ENCODE measurements around the gene ACKR1. TPM values are rescaled to one million over a fixed set of nuclear protein-coding genes. Genes with fewer than 3 reads are reported as not detected.
A peak's percentile ranks its signal among the peaks of the same experiment; 100 is the strongest.

ACKR1 gene, protein sequence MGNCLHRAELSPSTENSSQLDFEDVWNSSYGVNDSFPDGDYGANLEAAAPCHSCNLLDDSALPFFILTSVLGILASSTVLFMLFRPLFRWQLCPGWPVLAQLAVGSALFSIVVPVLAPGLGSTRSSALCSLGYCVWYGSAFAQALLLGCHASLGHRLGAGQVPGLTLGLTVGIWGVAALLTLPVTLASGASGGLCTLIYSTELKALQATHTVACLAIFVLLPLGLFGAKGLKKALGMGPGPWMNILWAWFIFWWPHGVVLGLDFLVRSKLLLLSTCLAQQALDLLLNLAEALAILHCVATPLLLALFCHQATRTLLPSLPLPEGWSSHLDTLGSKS
- 0.06 TPM in 1 of 2 replicates, not detected in the other for total RNA-seq

DNA sequence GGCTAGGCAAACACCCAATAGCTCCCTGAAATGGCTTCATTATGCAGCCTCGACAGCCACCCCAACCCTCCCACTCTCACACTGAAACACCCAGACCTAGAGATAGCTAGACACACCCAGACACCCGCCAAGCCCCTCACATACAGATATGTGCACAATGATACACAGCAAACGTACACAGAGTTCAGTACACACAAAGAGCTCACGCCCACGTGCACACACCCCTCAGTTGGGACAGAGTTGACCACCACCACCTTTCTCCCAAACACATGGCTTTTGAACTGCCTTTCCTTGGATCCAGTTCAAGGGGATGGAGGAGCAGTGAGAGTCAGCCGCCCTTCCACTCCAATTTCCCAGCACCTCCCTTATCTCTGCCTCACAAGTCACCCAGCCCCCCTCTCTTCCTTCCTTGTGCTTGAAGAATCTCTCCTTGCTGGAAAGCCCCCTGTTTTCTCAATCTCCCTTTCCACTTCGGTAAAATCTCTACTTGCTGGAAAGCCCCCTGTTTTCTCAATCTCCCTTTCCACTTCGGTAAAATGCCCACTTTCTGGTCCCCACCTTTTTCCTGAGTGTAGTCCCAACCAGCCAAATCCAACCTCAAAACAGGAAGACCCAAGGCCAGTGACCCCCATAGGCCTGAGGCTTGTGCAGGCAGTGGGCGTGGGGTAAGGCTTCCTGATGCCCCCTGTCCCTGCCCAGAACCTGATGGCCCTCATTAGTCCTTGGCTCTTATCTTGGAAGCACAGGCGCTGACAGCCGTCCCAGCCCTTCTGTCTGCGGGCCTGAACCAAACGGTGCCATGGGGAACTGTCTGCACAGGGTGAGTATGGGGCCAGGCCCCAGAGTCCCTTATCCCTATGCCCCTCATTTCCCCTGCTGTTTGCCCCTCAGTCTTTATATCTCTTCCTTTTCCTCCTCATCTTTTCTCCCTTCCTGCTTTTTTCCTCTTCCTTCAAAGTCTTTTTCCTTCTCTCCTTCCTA lies at the start of gene ACKR1:
TSS of gene ACKR1 (plus strand) at position 715 of the 981 bp plus-strand sequence. CDS start at position 800, 85 bp downstream.
- no peak for DNase-seq (ENCODE audit: extremely low read depth, low read depth, low spot score)

DNA sequence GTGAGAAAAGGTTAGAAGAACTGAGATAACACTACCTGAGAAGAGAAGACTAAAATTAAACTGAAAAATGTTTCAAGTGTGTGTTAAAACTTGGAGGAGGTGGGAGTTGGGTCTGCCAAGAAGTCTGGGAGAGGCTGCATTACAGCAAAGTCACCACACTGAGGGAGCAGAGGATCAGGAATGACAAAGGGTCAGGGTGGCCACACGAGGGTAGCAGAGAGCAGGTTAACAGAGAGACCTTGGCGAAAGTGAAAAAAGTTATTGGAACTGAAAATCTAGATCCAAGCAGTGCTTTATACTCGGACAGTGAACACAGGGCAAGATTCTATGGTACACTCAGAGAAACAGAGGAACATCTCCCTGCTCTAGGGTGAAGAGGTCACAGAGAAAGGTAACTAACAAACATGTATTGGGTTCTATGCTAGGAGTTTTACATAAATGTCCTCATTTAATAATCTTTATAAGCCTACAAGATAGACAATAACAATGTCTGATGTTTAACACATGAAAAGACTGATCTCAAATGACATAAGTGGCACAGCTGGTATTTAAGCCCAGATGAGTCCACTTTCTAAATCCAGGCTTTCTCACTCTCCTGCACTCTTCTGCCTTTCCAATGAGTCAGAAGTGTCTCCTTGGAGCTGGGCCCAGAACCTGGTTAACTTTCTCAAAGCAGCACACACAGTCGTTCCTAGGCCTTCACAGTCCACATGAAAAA lies 43.5 kb upstream of the ACKR1 start:
- DNase-seq (ENCODE audit: extremely low read depth, low read depth, low spot score) = peak; percentile 68

DNA sequence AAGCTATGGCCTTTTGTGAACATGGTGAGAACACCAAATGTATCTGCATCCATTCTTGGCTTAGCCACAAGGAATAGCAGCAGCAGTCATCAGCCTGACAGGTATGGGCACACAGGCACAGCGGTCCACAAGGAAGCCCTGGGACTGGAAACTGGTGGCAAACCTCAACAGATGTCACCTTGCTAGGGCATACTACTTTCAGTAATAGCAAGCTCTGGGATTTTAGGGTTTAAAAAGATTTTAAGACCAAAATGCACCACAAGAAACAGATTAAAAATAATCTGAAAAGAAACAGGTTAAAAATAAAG lies 43.0 kb upstream of the ACKR1 start:
- DNase-seq (ENCODE audit: extremely low read depth, low read depth, low spot score) = no peak

DNA sequence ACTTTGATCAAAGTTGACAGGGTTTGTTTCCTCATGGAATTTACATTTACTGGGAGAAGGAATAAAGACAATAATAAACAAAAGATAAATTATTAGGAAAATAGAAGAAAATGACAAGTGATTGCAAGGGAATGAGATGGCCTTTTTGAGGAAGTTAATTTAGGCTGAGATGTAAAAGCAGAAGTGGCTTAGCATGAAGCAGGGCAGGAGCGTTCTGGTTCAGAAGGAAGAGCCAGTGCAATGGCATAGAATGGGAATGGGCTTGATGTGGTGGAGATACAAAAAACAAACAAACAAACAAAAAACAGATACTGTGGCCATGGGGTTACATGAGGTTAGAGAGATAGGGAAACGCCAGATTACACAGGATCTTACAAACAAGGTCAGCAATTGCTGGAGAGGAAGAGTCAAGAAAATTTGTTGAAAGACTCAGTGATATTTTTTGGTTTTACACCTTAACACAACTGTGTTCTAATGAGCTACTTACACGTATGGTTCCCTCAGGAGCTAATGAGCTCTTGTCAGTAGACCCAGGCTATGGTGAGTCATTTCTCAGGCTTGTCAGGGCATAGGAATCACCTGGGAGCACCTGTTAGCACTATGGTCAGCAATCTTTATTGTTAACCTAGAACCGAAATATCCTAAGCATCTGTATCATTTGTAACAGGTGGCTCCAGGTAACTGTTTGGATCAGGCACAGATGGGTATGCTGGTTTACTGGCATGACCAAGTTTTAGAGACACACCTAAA lies 42.0 kb upstream of the ACKR1 start:
- no peak for DNase-seq (ENCODE audit: extremely low read depth, low read depth, low spot score)

DNA sequence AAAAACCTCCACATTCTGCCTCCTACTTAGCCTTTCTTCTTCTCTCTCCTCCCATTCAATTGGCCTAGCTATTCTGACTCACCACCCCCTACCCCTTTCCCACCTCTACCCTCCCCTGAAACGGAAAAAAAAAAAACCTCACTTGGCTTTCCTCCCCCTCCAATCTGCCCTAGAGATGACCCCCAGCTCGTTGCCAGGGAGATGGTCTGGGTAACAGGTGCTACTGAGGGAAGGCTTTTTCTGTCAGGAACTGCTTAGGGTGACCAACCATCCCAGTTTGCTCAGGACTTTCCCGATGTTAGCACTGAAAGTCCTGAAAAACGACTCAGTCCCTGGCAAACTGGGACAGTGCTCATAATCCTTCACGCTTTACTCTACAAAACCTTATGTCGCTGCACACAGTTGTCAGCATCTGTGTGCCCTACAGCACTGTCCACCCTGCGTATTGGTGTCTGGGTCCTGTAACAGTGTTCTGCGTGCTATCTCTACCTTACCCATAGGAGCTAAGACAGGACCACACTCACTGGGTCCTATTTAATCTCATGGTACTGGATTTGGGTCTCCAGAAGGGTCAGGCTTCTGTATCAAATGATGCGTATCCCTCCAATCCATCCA lies 41.0 kb upstream of the ACKR1 start:
- no peak for DNase-seq (ENCODE audit: extremely low read depth, low read depth, low spot score)

DNA sequence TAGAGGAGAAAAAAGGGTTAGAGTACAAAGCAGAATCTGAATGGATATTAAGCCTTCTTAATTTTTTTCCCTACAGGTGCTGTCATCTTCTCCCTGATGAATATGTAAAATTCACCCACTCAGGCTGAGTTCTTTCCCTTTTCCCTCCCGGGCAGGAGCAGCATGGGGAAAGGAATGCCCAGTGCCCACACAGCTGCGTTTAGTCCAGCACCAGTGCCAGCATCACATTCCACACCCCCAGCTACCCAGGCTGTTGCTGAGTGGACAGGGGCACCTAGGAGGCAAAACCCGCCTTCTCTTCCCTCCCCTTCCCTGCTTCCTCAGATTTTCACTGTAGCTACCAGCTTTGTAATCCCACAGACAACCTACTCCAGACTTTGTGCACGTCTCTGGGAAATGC lies 36.6 kb upstream of the ACKR1 start:
- DNase-seq (ENCODE audit: extremely low read depth, low read depth, low spot score) = no peak

DNA sequence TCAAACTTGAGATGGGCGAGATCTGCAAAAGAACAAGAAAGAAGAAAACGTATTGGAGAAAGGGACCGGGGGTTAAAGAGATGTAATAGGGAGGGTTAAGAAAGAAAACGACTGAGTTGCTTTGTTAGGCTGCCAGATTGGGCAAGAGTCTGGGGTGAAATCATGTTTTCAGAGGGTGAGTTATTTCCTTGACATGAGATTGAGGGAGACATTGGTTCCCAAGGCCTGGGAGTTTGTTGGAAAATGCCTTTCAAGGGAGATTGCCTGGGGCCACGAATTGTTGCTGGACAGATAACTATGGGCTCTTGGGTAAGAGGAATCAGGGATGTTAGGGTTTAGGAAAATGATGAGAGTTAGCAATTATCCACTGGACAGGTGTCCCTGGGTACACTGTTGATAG lies 34.0 kb upstream of the ACKR1 start:
- DNase-seq (ENCODE audit: extremely low read depth, low read depth, low spot score) = no peak

DNA sequence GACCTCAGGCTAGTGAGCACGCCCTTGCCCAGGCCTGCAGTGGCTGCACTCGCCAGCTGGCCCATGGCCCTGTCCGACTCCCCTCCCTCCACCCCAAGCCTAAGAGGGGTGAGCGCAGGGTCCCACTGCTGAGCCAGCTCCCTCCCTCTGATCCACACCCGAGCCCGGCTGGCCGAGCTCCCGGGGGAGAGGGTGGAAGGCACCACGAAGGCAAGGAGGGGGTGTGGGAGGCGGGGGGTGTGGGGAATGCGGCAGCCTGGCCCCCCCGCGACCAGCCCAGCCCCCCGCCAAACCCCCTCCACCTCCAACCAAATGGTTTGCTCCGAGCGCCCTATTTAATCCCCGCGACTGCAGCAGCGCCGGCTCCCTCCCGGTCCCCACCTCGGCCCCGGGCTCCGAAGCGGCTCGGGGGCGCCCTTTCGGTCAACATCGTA lies 33.4 kb upstream of the ACKR1 start, which contains the start of gene CADM3:
TSS of gene CADM3 (plus strand) at position 362 of the 434 bp plus-strand sequence. CDS start 151 bp downstream, outside the sequence.
- DNase-seq (ENCODE audit: extremely low read depth, low read depth, low spot score) = no peak

DNA sequence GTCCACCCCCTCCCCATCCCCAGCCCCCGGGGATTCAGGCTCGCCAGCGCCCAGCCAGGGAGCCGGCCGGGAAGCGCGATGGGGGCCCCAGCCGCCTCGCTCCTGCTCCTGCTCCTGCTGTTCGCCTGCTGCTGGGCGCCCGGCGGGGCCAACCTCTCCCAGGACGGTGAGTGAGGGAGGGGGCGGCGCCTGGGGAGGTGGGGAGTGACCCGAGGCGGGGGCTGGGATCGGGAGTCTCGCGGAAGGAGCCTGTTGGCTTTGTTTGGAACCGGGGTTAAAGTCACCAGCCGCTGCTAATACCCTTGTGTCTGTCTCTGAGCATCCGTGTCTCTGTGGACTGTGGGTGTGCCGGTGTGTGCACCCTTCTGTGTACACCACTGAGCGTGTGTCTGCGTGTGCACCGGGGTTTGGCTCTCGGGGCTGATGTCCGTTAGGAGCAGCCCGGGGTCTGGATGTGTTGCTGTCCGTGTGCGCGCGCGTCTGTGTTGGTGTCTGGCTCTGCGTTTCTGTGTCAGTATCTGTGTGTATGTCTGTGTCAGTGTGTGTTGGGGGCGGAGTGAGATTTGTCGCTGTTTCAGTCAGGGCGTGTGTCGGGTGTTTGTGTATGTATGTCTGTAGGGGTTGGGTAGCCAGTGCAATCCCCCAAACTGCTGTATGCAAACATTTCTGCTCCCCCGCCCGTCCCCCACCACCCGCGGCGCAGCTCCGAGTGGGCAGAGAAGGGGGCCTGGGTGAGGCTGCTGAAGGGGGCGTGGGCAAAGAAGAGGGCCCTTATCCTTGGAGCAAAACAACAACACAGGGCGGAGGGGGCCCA lies 32.8 kb upstream of the ACKR1 start:
- no peak for DNase-seq (ENCODE audit: extremely low read depth, low read depth, low spot score)

DNA sequence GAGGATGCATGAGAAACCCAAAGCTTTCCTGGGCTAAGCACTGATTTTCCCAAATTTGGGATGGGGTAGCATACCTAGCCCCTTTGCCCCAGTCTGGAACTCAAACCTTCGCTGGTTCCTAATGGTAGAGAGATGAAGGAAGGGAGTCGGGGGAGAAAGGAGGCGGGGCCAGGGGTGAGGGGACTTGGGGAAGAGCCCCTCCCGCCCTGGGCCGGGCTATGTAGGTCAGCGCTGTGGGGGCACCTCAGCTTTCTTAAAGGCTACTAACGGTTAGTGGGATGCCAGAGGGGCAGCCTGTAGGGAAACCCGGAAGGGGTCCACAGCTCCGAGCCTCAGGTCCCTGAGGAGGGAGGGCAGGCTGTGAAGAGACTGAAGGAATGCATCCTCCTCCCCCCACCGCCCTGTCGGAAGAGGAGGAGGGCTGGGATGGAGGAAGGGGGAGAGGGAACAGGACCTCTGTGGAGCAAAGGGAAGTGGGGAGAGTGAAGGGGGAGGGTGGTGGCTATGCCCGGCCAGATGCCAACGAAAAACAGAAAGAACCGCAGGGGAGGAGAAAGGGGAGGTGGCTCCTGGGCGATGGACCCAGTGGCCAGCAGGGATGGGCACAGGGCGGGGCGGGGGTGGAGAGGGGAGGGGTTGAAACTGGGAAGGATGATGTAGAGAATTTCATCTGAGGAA lies 31.9 kb upstream of the ACKR1 start:
- DNase-seq (ENCODE audit: extremely low read depth, low read depth, low spot score) = no peak

DNA sequence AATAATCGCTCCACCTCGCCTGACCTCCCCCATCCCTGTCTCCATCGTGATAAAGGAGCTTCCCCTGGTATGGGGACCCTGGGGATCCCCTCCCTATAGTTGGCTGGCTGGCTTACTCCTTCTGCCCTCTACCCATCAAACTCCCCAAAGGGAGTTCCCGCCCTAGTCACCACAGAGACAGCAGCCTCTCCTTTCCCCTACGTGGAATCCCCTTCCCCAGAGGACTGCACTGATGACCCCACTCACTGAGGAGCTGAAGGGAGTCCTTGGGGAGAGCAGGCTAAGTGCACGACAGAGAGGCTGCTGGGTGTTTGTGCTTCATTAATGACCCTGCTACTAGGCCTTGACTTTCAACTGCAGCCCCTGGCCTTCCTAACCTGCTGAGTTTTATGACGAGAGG lies 31.4 kb upstream of the ACKR1 start:
- DNase-seq (ENCODE audit: extremely low read depth, low read depth, low spot score) = no peak

DNA sequence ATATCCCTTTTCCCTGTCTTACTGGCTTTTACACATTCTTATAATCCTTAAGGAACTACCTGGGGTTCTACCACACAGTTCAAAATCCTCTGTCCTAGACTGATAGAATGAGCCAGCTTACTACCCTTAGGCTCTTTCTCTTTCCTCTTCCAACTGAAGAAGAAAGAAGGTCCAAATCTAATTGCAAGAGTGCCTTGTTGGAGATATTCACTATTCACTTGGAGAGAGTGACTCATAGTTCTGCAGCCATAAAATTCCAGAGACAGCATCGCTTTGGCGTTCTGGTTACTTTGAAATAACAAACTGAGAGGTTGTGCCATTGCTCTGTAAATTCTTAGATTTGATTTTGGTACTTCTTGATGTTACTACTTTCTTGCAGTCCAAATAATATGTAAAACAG lies 29.1 kb upstream of the ACKR1 start:
- DNase-seq (ENCODE audit: extremely low read depth, low read depth, low spot score) = no peak

DNA sequence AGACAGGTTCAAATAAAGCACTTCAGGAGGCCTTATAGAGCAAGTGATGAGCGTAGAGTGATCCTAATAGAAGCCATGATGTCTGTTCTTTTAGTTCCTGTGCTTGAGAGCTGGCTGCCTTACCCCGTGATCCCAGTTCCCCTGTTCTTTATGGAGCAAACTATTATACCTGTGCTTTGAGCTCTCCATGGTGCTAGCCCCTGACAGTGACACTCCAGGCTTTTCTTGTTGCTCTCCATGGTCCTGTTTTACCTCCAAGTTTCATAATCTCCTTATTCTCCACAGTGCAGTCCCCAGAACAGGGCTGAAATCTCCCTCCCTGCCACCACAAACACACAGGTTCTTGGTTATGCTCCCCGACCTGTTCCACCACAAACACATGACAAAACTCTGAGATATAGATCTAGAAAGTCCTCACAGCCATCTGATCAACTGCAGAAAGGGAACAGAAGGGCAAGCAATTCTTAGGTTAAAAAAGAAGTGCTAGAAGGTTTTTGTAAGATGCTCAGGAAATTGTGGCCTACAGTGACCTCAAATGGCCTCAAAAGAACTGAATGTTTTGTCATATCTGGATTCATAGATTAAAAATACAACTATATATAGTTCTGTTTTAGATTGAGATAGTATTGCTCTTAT lies 27.3 kb upstream of the ACKR1 start:
- DNase-seq (ENCODE audit: extremely low read depth, low read depth, low spot score) = no peak

DNA sequence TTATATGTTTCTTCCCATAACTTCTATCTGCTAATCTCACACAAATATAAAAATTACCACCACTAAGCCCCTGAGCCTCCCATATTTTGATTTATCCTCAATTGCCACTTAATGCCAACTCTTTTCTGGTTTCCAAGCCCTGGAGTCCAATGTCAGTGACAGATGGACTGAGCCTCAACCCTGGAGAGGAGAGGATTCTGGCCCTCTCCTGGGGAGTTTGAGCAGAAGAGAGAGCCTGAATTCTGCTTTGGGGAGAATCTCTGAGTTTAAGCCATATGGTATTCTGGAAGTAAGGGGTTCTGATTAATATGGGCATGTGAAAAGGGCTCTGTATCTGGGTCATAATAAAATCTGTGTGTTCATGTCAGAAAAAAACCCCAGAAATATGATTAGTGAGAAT lies 24.8 kb upstream of the ACKR1 start:
- DNase-seq (ENCODE audit: extremely low read depth, low read depth, low spot score) = no peak

DNA sequence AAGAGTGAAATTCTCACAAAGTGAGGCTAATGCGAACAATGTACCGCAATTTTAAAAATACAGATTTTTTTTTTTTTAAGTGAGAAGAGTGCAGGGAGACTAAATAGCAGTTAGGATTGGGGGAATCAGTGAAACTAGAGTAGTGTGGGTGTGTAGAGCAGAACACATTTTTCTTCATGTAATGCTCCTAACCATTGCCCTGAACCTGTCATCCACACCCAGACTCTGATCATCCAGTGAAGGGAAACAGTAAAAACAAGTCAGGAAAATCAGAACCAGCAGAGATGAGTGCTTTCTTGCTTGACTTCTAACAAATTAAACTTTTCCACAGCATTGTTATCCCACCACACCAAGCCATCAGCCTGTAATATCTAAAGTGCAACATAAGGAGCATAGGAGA lies 24.2 kb upstream of the ACKR1 start:
- DNase-seq (ENCODE audit: extremely low read depth, low read depth, low spot score) = no peak

DNA sequence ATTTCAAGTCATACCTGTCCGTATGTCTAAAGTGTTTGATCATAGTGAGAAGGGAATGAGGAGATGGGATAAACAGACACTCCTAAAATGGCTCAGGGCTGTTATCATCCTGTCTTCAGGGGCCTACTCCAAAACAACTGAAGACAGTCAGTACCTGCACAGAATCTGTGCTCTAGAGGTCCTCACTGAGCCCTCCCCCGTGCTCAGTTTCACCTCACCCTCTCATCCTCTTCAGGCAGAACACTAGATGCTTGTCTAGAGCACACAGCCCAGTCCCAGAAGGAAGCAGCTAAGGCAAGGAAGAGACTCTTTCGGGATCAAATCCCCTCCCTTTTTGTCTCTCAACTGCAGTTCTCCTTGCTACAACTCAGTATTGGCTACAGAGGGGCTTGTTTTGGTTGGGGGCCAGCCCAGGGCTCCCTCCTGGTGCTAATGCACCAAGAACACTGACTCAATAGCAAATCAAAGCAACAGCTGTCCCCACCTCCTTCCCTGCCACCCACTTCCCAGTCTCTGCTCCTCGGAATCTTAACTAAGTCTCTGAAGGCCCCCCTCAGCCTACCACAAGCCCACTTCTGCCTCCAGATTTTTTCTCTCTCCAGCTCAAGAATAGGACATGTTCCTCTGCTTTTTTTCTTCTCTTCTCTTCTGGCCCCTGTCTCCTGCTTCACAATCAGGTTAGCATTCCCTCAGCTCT lies 23.2 kb upstream of the ACKR1 start:
- DNase-seq (ENCODE audit: extremely low read depth, low read depth, low spot score) = no peak

DNA sequence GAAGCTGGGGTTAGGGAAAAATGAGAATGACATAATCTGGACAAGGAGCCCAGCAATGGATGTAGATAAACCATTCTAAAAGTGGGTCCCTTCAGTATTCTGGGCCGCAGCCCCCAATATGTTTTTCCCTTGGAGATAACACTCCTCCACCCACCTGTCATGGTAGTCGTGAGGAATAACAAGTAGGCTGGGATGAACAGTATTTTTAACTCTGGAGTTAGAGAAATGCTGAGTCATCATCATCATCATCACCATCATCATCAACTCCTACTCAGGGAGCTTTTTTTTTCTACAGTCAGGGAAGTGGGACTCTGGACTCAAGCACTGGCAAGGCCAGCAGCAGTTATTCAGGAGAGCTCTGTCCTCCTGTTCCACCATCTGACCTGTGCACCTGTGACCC lies 20.5 kb upstream of the ACKR1 start:
- no peak for DNase-seq (ENCODE audit: extremely low read depth, low read depth, low spot score)

DNA sequence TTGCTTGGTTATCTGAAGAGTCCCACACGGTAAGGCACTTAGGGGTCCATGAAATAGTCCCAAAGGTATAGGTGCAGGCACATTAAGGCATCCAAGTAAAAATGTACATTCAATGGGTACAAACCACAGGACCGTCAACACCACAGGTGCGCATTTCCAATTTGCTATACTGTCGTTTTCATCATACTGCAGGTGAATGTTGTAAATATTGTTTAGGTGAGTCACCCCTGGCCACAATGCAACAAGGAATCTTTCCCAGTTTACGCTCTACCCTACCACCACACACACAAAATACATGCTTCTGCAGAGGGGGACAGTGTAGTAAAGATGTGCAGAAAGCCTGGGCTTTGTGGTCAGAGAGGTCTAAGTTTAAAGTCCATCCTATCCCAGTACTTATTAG lies 19.6 kb upstream of the ACKR1 start:
- no peak for DNase-seq (ENCODE audit: extremely low read depth, low read depth, low spot score)
